Measurements from ENCODE around the gene MPPE1.
"Not testable (repeated sequence)": the region's sequence is repeated elsewhere in the genome, so short reads cannot be mapped to it uniquely, and the experiment has no call there.

MPPE1 gene

DNA sequence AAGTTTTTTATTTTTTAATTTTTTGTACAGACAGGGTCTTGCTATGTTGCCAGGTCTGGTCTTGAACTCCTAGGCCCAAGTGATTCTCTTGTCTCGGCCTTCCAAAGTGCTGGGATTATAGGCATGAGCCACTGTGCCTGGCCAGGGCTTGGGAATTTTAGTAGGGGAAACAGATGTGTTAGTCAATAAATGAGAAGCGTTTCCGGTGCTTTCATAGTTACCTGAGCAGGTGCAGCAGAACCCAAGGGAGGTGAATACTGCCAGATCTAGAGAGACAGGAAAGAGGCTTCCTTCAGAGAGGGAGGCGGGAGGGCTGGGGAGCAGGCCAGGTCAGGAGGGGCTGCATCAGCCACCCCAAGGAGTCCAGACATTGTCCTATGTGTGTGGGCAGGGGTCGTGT, 42.7 kb upstream of the MPPE1 start:
- no peak for TF ChIP-seq CTCF (IDR thresholded peaks at IDR 0.05; ENCODE audit: borderline replicate concordance, insufficient read depth, low read depth, low read length)
- no peak overlapping the region for H3K4me3 ChIP-seq (ENCODE audit: low read depth, low read length)

DNA sequence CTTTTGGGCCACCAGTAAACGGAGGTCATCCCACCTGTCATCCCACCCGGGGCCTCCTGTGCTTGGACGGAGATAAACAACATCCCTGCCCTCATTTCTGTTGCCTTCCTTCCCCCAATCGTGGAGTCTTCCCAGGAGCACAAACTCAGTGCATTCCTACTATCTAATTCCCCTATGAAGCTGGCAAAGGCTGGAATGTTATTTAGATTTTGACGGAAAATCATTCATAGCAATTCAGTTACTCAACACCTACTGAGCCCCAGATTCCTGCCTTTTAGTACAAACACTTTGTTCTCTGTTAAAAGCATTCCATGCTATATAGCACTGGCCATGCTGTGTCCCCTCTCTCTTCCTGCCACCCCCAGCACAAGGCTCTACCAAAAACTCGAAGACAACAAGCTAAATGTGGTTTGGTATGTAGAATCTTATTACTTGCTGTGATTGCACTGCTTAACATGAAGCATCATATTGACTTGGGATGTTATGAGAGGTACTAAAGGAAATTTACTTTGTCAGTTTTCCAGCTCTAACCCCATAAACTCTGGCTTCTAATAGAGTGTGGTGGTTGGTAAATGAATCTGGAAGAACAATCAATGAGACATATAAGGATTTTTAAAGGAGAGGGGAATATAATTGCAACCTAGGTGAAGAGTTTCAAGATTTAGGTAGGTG, 40.9 kb upstream of the MPPE1 start:
- no peak overlapping the region for H3K4me3 ChIP-seq (ENCODE audit: low read depth, low read length)
- no peak for TF ChIP-seq CTCF (IDR thresholded peaks at IDR 0.05; ENCODE audit: borderline replicate concordance, insufficient read depth, low read depth, low read length)

DNA sequence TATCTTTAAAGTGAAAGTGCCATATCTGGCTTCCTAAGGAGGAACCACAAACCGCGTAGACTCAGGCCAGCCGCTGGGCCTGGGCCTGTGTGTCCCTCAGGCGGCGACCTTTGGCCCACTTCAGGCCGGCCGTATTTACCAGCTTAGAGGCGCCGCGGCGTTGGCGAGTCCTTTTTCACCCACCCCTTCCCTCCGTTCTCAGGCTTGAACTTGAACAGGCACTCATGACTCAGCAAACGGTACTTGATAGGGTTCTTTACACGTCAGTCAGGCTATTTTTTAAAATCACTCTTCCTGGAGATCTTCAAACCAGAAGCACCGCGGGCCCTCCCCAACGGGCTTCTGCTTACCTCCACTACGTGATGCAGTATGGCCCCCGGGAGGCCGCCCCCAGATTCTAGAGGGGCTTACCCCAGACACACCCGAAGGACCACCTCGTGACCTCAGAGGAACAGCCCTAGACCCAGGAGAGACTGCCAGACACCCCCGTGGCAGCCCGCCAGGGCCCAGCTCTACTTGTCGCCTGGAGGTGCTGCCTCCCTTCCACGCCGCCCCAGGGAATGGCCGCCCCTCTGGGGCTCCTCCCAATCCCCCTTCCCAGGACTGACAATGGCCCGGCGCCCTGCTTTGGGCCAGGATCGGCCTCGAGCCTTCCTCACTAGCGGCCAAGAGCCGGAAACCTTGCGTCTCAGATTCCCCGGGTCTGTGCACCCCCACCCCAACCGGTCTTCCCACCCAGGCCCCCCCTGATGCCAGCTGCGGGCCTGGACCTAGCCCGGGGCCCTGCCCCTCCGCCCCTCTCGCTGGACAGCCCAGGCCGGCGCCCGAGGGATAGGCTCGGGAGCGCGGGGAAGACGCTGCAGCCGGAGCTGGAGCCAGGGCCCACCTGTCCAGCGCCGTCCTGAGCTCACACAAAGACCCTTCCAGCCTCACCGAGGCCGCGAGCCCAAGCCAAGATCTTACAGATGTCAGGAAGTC, 39.4 kb upstream of the MPPE1 start:
- no peak for TF ChIP-seq CTCF (IDR thresholded peaks at IDR 0.05; ENCODE audit: borderline replicate concordance, insufficient read depth, low read depth, low read length)
- H3K4me3 ChIP-seq (ENCODE audit: low read depth, low read length) = peak overlapping the region; percentile 6

GRCh38 chr18:11946756-11947155, 38.6 kb upstream of the MPPE1 start:
- H3K4me3 ChIP-seq (ENCODE audit: low read depth, low read length) = no peak overlapping the region
- no peak for TF ChIP-seq CTCF (IDR thresholded peaks at IDR 0.05; ENCODE audit: borderline replicate concordance, insufficient read depth, low read depth, low read length)

- H3K4me3 ChIP-seq (ENCODE audit: low read depth, low read length) = not testable (repeated sequence)
Observed at GRCh38 chr18:11945834-11946659, 37.9 kb upstream of the MPPE1 start.

GRCh38 chr18:11944786-11945185, 36.7 kb upstream of the MPPE1 start:
- H3K4me3 ChIP-seq (ENCODE audit: low read depth, low read length) = no peak overlapping the region
- TF ChIP-seq CTCF (IDR thresholded peaks at IDR 0.05; ENCODE audit: borderline replicate concordance, insufficient read depth, low read depth, low read length) = no peak

GRCh38 chr18:11944252-11944651, 36.1 kb upstream of the MPPE1 start:
- no peak overlapping the region for H3K4me3 ChIP-seq (ENCODE audit: low read depth, low read length)
- no peak for TF ChIP-seq CTCF (IDR thresholded peaks at IDR 0.05; ENCODE audit: borderline replicate concordance, insufficient read depth, low read depth, low read length)

Data from GM12875 (cell line).